SK-N-SH (cell line): ENCODE results near the gene BACE1-AS. TPM values are rescaled to one million over a fixed set of nuclear protein-coding genes. Genes with fewer than 3 reads are reported as not detected.

Experiments used
- CTCF ChIA-PET: fragments of 300-600, 350-600 bp; formaldehyde crosslinking; extraction: SDS; loops from one replicate; lab custom pipeline; 2021; lab: Yijun Ruan, JAX
- POLR2A ChIA-PET: fragments of 350-600 bp; sonication (Branson Sonifier 250); formaldehyde crosslinking; extraction: SDS; loops from one replicate; lab custom pipeline; 2020; ENCODE audit warnings: antibody characterized with exemption, inconsistent platforms; lab: Yijun Ruan, JAX
- DNase-seq: peaks from one replicate; pipeline ENCODE4 v3.0.0; 2012
- H2AFZ ChIP-seq: fragments of 200-600 bp; sonication (generic); 2 replicates; pipeline ENCODE4 v1.8.1; 2016; ENCODE audit warnings: antibody characterized with exemption, mild to moderate bottlenecking, low read depth
- H3F3A ChIP-seq: fragments of 200-600 bp; sonication (generic); replicated peaks from 2 replicates; pipeline ENCODE3; 2016; ENCODE audit warnings: antibody characterized with exemption, mild to moderate bottlenecking; ENCODE audit not compliant: insufficient read depth
- H3K27ac ChIP-seq, 2 experiments: fragments of 200-500 bp in 1 of 2; fragments of 200-600 bp in 1 of 2; sonication (Bioruptor generic) in 1 of 2; sonication (generic), shearing (Covaris generic) in 1 of 2; 2 replicates each; pipeline versions ENCODE4 v1.5.1 to v1.6.1; 2014 to 2016; ENCODE audit warnings: low read depth in 2 of 2, inconsistent platforms in 1 of 2, low read length in 1 of 2, mild to moderate bottlenecking in 1 of 2, mixed read lengths in 1 of 2
- H3K27me3 ChIP-seq: fragments of 200-600 bp; sonication (generic), shearing (Covaris generic); 2 replicates; pipeline ENCODE4 v1.6.1; 2016; ENCODE audit warnings: mixed run types; ENCODE audit not compliant: insufficient read depth
- H3K36me3 ChIP-seq, 2 experiments: fragments of 200-500 bp in 1 of 2; fragments of 200-600 bp in 1 of 2; sonication (Bioruptor generic) in 1 of 2; sonication (generic) in 1 of 2; replicated peaks in 1 of 2; 2 replicates each; pipeline versions ENCODE3 to v1.5.1; 2014 to 2016; ENCODE audit warnings: low read length in 1 of 2, mild to moderate bottlenecking in 1 of 2; ENCODE audit not compliant: insufficient read depth in 2 of 2, control insufficient read depth in 1 of 2
- H3K4me1 ChIP-seq, 2 experiments: fragments of 200-500 bp in 1 of 2; fragments of 200-600 bp in 1 of 2; sonication (Bioruptor generic) in 1 of 2; sonication (generic), shearing (Covaris generic) in 1 of 2; 2 replicates each; pipeline versions ENCODE4 v1.5.1 to v1.6.1; 2014 to 2016; ENCODE audit warnings: low read depth in 1 of 2, low read length in 1 of 2, mixed run types in 1 of 2; ENCODE audit not compliant: insufficient read depth in 2 of 2, control insufficient read depth in 1 of 2
- H3K4me2 ChIP-seq: fragments of 200-600 bp; sonication (generic), shearing (Covaris generic); 2 replicates; pipeline ENCODE4 v1.6.1; 2017; ENCODE audit warnings: mixed run types
- H3K4me3 ChIP-seq, 2 experiments: fragments of 200-500 bp in 1 of 2; fragments of 200-600 bp in 1 of 2; sonication (Bioruptor generic) in 1 of 2; sonication (generic), shearing (Covaris generic) in 1 of 2; 2 replicates each; pipeline versions ENCODE4 v1.5.1 to v1.8.1; 2014 to 2016; ENCODE audit warnings: low read depth in 2 of 2, inconsistent platforms in 1 of 2, low read length in 1 of 2, mild to moderate bottlenecking in 1 of 2, mixed read lengths in 1 of 2, moderate library complexity in 1 of 2
- H3K79me2 ChIP-seq: fragments of 200-600 bp; sonication (generic); 2 replicates; pipeline ENCODE4 v1.8.1; 2017; ENCODE audit warnings: mild to moderate bottlenecking; ENCODE audit not compliant: insufficient read depth
- H3K9ac ChIP-seq: fragments of 200-600 bp; sonication (generic); 2 replicates; pipeline ENCODE4 v1.6.1; 2017; ENCODE audit warnings: mixed run types
- H3K9me2 ChIP-seq: fragments of 200-600 bp; sonication (generic); 2 replicates; pipeline ENCODE4 v1.6.1; 2017; ENCODE audit warnings: mixed run types
- H3K9me3 ChIP-seq: fragments of 200-600 bp; sonication (generic); 2 replicates; pipeline ENCODE4 v1.6.1; 2017; ENCODE audit warnings: mixed run types, mild to moderate bottlenecking, moderate library complexity
- H4K20me1 ChIP-seq: fragments of 200-600 bp; sonication (generic); 2 replicates; pipeline ENCODE4 v1.6.1; 2017; ENCODE audit warnings: mild to moderate bottlenecking, mixed run types; ENCODE audit not compliant: insufficient read depth
- EP300 ChIP-seq, 2 experiments: IDR thresholded peaks; 2 replicates each; pipeline versions ENCODE4 v1.4.0 to v1.6.1; 2012; ENCODE audit warnings: borderline replicate concordance in 1 of 2, low read depth in 1 of 2, low read length in 1 of 2
- EZH2phosphoT487 ChIP-seq: fragments of 200-600 bp; sonication (generic); IDR thresholded peaks from 2 replicates; pipeline ENCODE4 v1.6.1; 2017; ENCODE audit warnings: low read depth, mixed run types, mild to moderate bottlenecking, antibody characterized with exemption, moderate library complexity, borderline replicate concordance
- FOSL2 ChIP-seq: IDR thresholded peaks from 2 replicates; pipeline ENCODE4 v1.4.0; 2012; ENCODE audit warnings: low read depth, mild to moderate bottlenecking, moderate library complexity, borderline replicate concordance
- FOXJ3 ChIP-seq: sonication (generic); formaldehyde crosslinking; IDR thresholded peaks from 2 replicates; pipeline ENCODE4 v1.5.1; 2020; ENCODE audit warnings: mild to moderate bottlenecking, missing genetic modification reagents
- FOXM1 ChIP-seq: IDR thresholded peaks from 2 replicates; pipeline ENCODE4 v1.4.0; 2012; ENCODE audit warnings: low read depth, mild to moderate bottlenecking
- GATA2 ChIP-seq: sonication (generic); formaldehyde crosslinking; IDR thresholded peaks from 2 replicates; pipeline ENCODE4 v1.5.0; 2020; ENCODE audit warnings: mild to moderate bottlenecking, missing genetic modification reagents
- MAX ChIP-seq: IDR thresholded peaks from 2 replicates; pipeline ENCODE4 v1.4.0; 2012; ENCODE audit warnings: low read depth
- NRF1 ChIP-seq: IDR thresholded peaks from 2 replicates; pipeline ENCODE4 v1.6.1; 2012; ENCODE audit warnings: low read depth, mild to moderate bottlenecking, low read length
- RAD21 ChIP-seq: IDR thresholded peaks from 2 replicates; pipeline ENCODE4 v1.6.1; 2012; ENCODE audit warnings: mild to moderate bottlenecking, low read length
- RCOR1 ChIP-seq: fragments of 150-350 bp; IDR thresholded peaks from 2 replicates; pipeline ENCODE4 v1.6.1; 2017; ENCODE audit warnings: antibody characterized with exemption, low read length
- RFX5 ChIP-seq: IDR thresholded peaks from 2 replicates; pipeline ENCODE4 v1.6.1; 2012; ENCODE audit warnings: mild to moderate bottlenecking, improper control_type of control experiment, low read length
- RXRA ChIP-seq: IDR thresholded peaks from 2 replicates; pipeline ENCODE4 v1.4.0; 2012; ENCODE audit warnings: low read depth, mild to moderate bottlenecking, borderline replicate concordance
- SIN3A ChIP-seq: IDR thresholded peaks from 2 replicates; pipeline ENCODE4 v1.6.1; 2012; ENCODE audit warnings: low read depth, mild to moderate bottlenecking, low read length, moderate library complexity, borderline replicate concordance
- TAF1 ChIP-seq: IDR thresholded peaks from 2 replicates; pipeline ENCODE4 v1.6.1; 2012; ENCODE audit warnings: low read depth, mild to moderate bottlenecking, low read length, moderate library complexity, borderline replicate concordance
- TEAD4 ChIP-seq: IDR thresholded peaks from 2 replicates; pipeline ENCODE4 v1.4.0; 2012; ENCODE audit warnings: mild to moderate bottlenecking, borderline replicate concordance; ENCODE audit not compliant: insufficient read depth
- USF1 ChIP-seq: IDR thresholded peaks from 2 replicates; pipeline ENCODE4 v1.4.0; 2012; ENCODE audit warnings: low read depth, borderline replicate concordance
- USF2 ChIP-seq: fragments of 150-350 bp; IDR thresholded peaks from 2 replicates; pipeline ENCODE4 v1.6.1; 2017; ENCODE audit warnings: antibody characterized with exemption, low read length, low read depth, borderline replicate concordance
- ZBTB33 ChIP-seq: IDR thresholded peaks from 2 replicates; pipeline ENCODE4 v1.4.0; 2012; ENCODE audit warnings: low read depth, borderline replicate concordance
- WGBS: methylation state at CpG from one replicate; pipeline ENCODE4 v1.1.6; 2017; ENCODE audit warnings: low lambda C conversion rate; 5-methylcytosine and 5-hydroxymethylcytosine counted together
- polyA plus RNA-seq, 3 experiments: library from polyadenylated mRNA; depleted of rRNA; stranded (reverse); fragments of >200 nt; gene quantifications; 2 replicates each; pipeline ENCODE4 v1.2.3, GENCODE V29; 2012

BACE1-AS gene
- polyA plus RNA-seq, 1 of the 3 experiments (the other 2 are of a cell fraction) = 5.7 TPM

- Histone ChIP-seq H4K20me1 (0 out of 2 replicates have a peak, but pooled peaks cover 4% of the 10 kb centered on the region), H3K9me2 (no peaks in the 10 kb centered on the region), H3K36me3 (peaks cover 13 to 25% of the 10 kb centered on the region in 2 experiments), H3K4me3 (no peak overlapping the region), H3F3A (no peaks in the 10 kb centered on the region), H2AFZ (no peak overlapping the region), H3K4me1 (peaks cover 0 to 2% of the 10 kb centered on the region in 2 experiments; a peak in 1 of 4 replicates), H3K9ac (no peak overlapping the region), H3K27me3 (no peaks in the 10 kb centered on the region), H3K9me3 (no peaks in the 10 kb centered on the region), H3K79me2 (peaks cover 31% of the 10 kb centered on the region), H3K4me2 (no peak overlapping the region), H3K27ac (no peak overlapping the region)
- WGBS = 96% methylated on average over 5 of the region's 5 CpGs
- TF ChIP-seq MAX = no peak
- no peak for TF ChIP-seq NRF1
- TF ChIP-seq RXRA = no peak
- TF ChIP-seq FOSL2 = no peak
- no peak for TF ChIP-seq RCOR1
- no peak for TF ChIP-seq EP300 (IDR thresholded peaks at IDR 0.05; ENCODE audit: borderline replicate concordance in 1 of 2, low read depth in 1 of 2, low read length in 1 of 2)
- TF ChIP-seq FOXM1 = no peak
- TF ChIP-seq TEAD4 = no peak
- no peak for DNase-seq
- ChIA-PET POLR2A (no interaction called here), CTCF (interaction anchor here (0.7 kb wide), 1 partner anchor 472 kb away, joined by 3 read pairs; no protein-coding TSS in a partner anchor)
Measured at GRCh38 chr11:117335399-117335798, 44.3 kb downstream of the BACE1-AS start.

- Histone ChIP-seq H3K9me2 (no peaks in the 10 kb centered on the region), H4K20me1 (0 out of 2 replicates have a peak, but pooled peaks cover 4% of the 10 kb centered on the region), H3K36me3 (peaks cover 13 to 30% of the 10 kb centered on the region in 2 experiments), H3K27me3 (no peaks in the 10 kb centered on the region), H2AFZ (no peak overlapping the region), H3K9me3 (no peaks in the 10 kb centered on the region), H3K4me2 (no peak overlapping the region), H3F3A (no peaks in the 10 kb centered on the region), H3K79me2 (peaks cover 25% of the 10 kb centered on the region), H3K4me1 (peaks cover 0 to 2% of the 10 kb centered on the region in 2 experiments; a peak in 1 of 4 replicates), H3K27ac (no peak overlapping the region), H3K4me3 (no peak overlapping the region), H3K9ac (no peak overlapping the region)
- ChIA-PET POLR2A (no interaction called here), CTCF (interaction anchor here (0.6 kb wide), 1 partner anchor 115 kb away, joined by 3 read pairs; no protein-coding TSS in a partner anchor)
- 100% methylated on average over 4 of the region's 4 CpGs for WGBS
- TF ChIP-seq USF2 = no peak
- no peak for TF ChIP-seq EZH2phosphoT487
- TF ChIP-seq TAF1 = no peak
- TF ChIP-seq USF1 = no peak
- no peak for TF ChIP-seq SIN3A
- no peak for TF ChIP-seq TEAD4
- TF ChIP-seq NRF1 = no peak
- TF ChIP-seq FOXJ3 (CRISPR knock-in tag) = no peak
- no peak for TF ChIP-seq RAD21
- TF ChIP-seq FOSL2 = no peak
- no peak for TF ChIP-seq RFX5
- TF ChIP-seq ZBTB33 = no peak
- TF ChIP-seq GATA2 = no peak
- DNase-seq = no peak
Measured at GRCh38 chr11:117337076-117337475, 45.9 kb downstream of the BACE1-AS start.
